ENCODE measurements around the gene TSPAN32.

- TF ChIP-seq CTCF (conservative IDR thresholded peaks at IDR 0.05; ENCODE audit: low read length) (no peak), EZH2phosphoT487 (IDR thresholded peaks at IDR 0.05; ENCODE audit: borderline replicate concordance, low read depth, low read length) (no peak)
Measured at GRCh38 chr11:2309251-2310072, 7.6 kb downstream of the TSPAN32 start.
